Trophoblast cell (in vitro differentiated cells and primary cell): Measurements from ENCODE around the gene EFNA5.

Source experiments
- DNase-seq, 2 donors: peaks; one replicate each; pipeline ENCODE4 v3.0.0-alpha.2; 2016
- H2AFZ ChIP-seq: 2 replicates; pipeline ENCODE4 v1.6.1; 2013; ENCODE audit warnings: low read length, moderate library complexity, mild to moderate bottlenecking; ENCODE audit not compliant: insufficient read depth, poor library complexity
- H2AK5ac ChIP-seq: 2 replicates; pipeline ENCODE4 v1.6.1; 2013; ENCODE audit warnings: mild to moderate bottlenecking, low read length
- H2BK120ac ChIP-seq: 2 replicates; pipeline ENCODE4 v1.6.1; 2013; ENCODE audit warnings: low read length, mild to moderate bottlenecking, moderate library complexity; ENCODE audit not compliant: insufficient read depth, poor library complexity
- H2BK12ac ChIP-seq: 2 replicates; pipeline ENCODE4 v1.6.1; 2013; ENCODE audit warnings: mild to moderate bottlenecking, low read length, moderate library complexity
- H2BK5ac ChIP-seq: 2 replicates; pipeline ENCODE4 v1.6.1; 2013; ENCODE audit warnings: low read length, low read depth, moderate library complexity, mild to moderate bottlenecking; ENCODE audit not compliant: poor library complexity
- H3K14ac ChIP-seq: 2 replicates; pipeline ENCODE4 v1.6.1; 2013; ENCODE audit warnings: mild to moderate bottlenecking, low read length
- H3K18ac ChIP-seq: 2 replicates; pipeline ENCODE4 v1.6.1; 2013; ENCODE audit warnings: mild to moderate bottlenecking, low read length
- H3K23ac ChIP-seq: 2 replicates; pipeline ENCODE4 v1.6.1; 2013; ENCODE audit warnings: low read length
- H3K27ac ChIP-seq: 2 replicates; pipeline ENCODE4 v1.5.1; 2013; ENCODE audit warnings: low read depth, mild to moderate bottlenecking, inconsistent platforms, low read length, moderate library complexity
- H3K27me3 ChIP-seq: 2 replicates; pipeline ENCODE4 v1.6.1; 2013; ENCODE audit warnings: inconsistent platforms, mild to moderate bottlenecking, low read length, moderate library complexity; ENCODE audit not compliant: insufficient read depth
- H3K36me3 ChIP-seq, 2 experiments: 1 replicate in 1 of 2; 2 replicates in 1 of 2; pipeline ENCODE4 v1.6.1; 2013; ENCODE audit warnings: low read length in 2 of 2, mild to moderate bottlenecking in 2 of 2, moderate library complexity in 1 of 2; ENCODE audit not compliant: insufficient read depth in 2 of 2, control insufficient read depth in 1 of 2
- H3K4ac ChIP-seq: 2 replicates; pipeline ENCODE4 v1.6.1; 2013; ENCODE audit warnings: low read depth, mild to moderate bottlenecking, low read length, moderate library complexity
- H3K4me1 ChIP-seq, 2 experiments: 1 replicate in 1 of 2; 2 replicates in 1 of 2; pipeline ENCODE4 v1.6.1; 2013; ENCODE audit warnings: low read length in 2 of 2, mild to moderate bottlenecking in 2 of 2, moderate library complexity in 1 of 2; ENCODE audit not compliant: insufficient read depth in 2 of 2, control insufficient read depth in 1 of 2
- H3K4me2 ChIP-seq: 2 replicates; pipeline ENCODE4 v1.6.1; 2013; ENCODE audit warnings: inconsistent platforms, mild to moderate bottlenecking, low read length, moderate library complexity
- H3K4me3 ChIP-seq: 2 replicates; pipeline ENCODE4 v1.5.1; 2013; ENCODE audit warnings: mild to moderate bottlenecking, low read depth, low read length, inconsistent platforms
- H3K79me1 ChIP-seq: one replicate; pipeline ENCODE4 v1.6.1; 2013; ENCODE audit warnings: low read length
- H3K79me2 ChIP-seq: 2 replicates; pipeline ENCODE4 v1.6.1; 2013; ENCODE audit warnings: low read length, mild to moderate bottlenecking; ENCODE audit not compliant: control insufficient read depth, insufficient read depth, poor library complexity
- H3K9ac ChIP-seq: 2 replicates; pipeline ENCODE4 v1.6.1; 2013; ENCODE audit warnings: mild to moderate bottlenecking, low read length
- H3K9me3 ChIP-seq: 2 replicates; pipeline ENCODE4 v1.6.1; 2013; ENCODE audit warnings: low read depth, mild to moderate bottlenecking, control low read depth, inconsistent platforms, low read length; ENCODE audit not compliant: insufficient read depth
- H4K12ac ChIP-seq: 2 replicates; pipeline ENCODE4 v1.6.1; 2013; ENCODE audit warnings: low read depth, mild to moderate bottlenecking, low read length, moderate library complexity
- H4K8ac ChIP-seq: 2 replicates; pipeline ENCODE4 v1.6.1; 2013; ENCODE audit warnings: low read depth, mild to moderate bottlenecking, low read length, moderate library complexity
- H4K91ac ChIP-seq: one replicate; pipeline ENCODE4 v1.6.1; 2013; ENCODE audit warnings: low read depth, mild to moderate bottlenecking, low read length, moderate library complexity
- WGBS: extraction: QIAGEN DNeasy Blood & Tissue Kit; methylation state at CpG from one replicate; pipeline ENCODE4 v1.1.7; 2013; ENCODE audit warnings: missing lambda C conversion rate; ENCODE audit not compliant: insufficient read length, insufficient coverage; ENCODE audit errors: extremely low coverage; 5-methylcytosine and 5-hydroxymethylcytosine counted together

Gene EFNA5

GRCh38 chr5:107514305-107514704, 156.4 kb downstream of the EFNA5 start:
- Histone ChIP-seq H3K4me2 (no peak overlapping the region), H3K36me3 (no peaks in the 10 kb centered on the region), H2BK120ac (no peak overlapping the region), H3K27ac (no peak overlapping the region), H4K8ac (no peak overlapping the region), H3K4me3 (no peak overlapping the region), H2AFZ (no peak overlapping the region), H2BK12ac (no peak overlapping the region), H3K18ac (no peak overlapping the region), H2AK5ac (no peak overlapping the region), H3K79me2 (no peaks in the 10 kb centered on the region), H3K9ac (no peak overlapping the region), H2BK5ac (no peak overlapping the region), H3K9me3 (no peaks in the 10 kb centered on the region), H3K4ac (no peak overlapping the region), H3K4me1 (peaks cover 0 to 2% of the 10 kb centered on the region in 2 experiments), H3K14ac (no peak overlapping the region), H3K23ac (no peak overlapping the region), H3K27me3 (no peaks in the 10 kb centered on the region), H3K79me1 (no peaks in the 10 kb centered on the region), H4K12ac (no peak overlapping the region), H4K91ac (no peak overlapping the region)
- no peak for DNase-seq
- no CpG with 5 or more reads among the region's 2 CpGs for WGBS

- Histone ChIP-seq H4K91ac (no peak overlapping the region), H3K27ac (no peak overlapping the region), H3K4me2 (no peak overlapping the region), H2AFZ (no peak overlapping the region), H3K9me3 (no peaks in the 10 kb centered on the region), H3K9ac (no peak overlapping the region), H2BK12ac (no peak overlapping the region), H2BK5ac (no peak overlapping the region), H3K4ac (no peak overlapping the region), H2BK120ac (no peak overlapping the region), H3K4me1 (peaks cover 0 to 2% of the 10 kb centered on the region in 2 experiments), H4K8ac (no peak overlapping the region), H4K12ac (no peak overlapping the region), H3K14ac (no peak overlapping the region), H3K18ac (no peak overlapping the region), H3K79me2 (no peaks in the 10 kb centered on the region), H3K36me3 (no peaks in the 10 kb centered on the region), H2AK5ac (no peak overlapping the region), H3K23ac (no peak overlapping the region), H3K79me1 (no peaks in the 10 kb centered on the region), H3K4me3 (no peak overlapping the region), H3K27me3 (no peaks in the 10 kb centered on the region)
- no CpG with 5 or more reads among the region's 10 CpGs for whole genome bisulfite sequencing
- DNase-seq: no peak
Measured at GRCh38 chr5:107513337-107514085, 157.2 kb downstream of the EFNA5 start.

- Histone ChIP-seq H4K91ac (no peak overlapping the region), H3K18ac (no peak overlapping the region), H3K4me1 (peaks cover 0 to 2% of the 10 kb centered on the region in 2 experiments), H2AK5ac (no peak overlapping the region), H3K79me1 (no peaks in the 10 kb centered on the region), H2BK12ac (no peak overlapping the region), H3K4me3 (no peak overlapping the region), H3K9ac (no peak overlapping the region), H3K14ac (no peak overlapping the region), H3K23ac (no peak overlapping the region), H3K79me2 (no peaks in the 10 kb centered on the region), H3K36me3 (no peaks in the 10 kb centered on the region), H2BK120ac (no peak overlapping the region), H2BK5ac (no peak overlapping the region), H2AFZ (no peak overlapping the region), H3K9me3 (no peaks in the 10 kb centered on the region), H4K12ac (no peak overlapping the region), H4K8ac (no peak overlapping the region), H3K27ac (no peak overlapping the region), H3K27me3 (no peaks in the 10 kb centered on the region), H3K4ac (no peak overlapping the region), H3K4me2 (no peak overlapping the region)
- DNase-seq: no peak
- WGBS: no CpG with 5 or more reads among the region's 3 CpGs
Measured at GRCh38 chr5:107512029-107512428, 158.7 kb downstream of the EFNA5 start.

- Histone ChIP-seq H3K4me2 (no peak overlapping the region), H2AFZ (no peak overlapping the region), H3K79me2 (no peaks in the 10 kb centered on the region), H4K8ac (no peak overlapping the region), H4K91ac (no peak overlapping the region), H3K36me3 (no peaks in the 10 kb centered on the region), H2BK120ac (no peak overlapping the region), H3K4me3 (no peak overlapping the region), H3K23ac (peak overlapping the region; percentile 66), H4K12ac (no peak overlapping the region), H2BK5ac (no peak overlapping the region), H3K4ac (no peak overlapping the region), H3K79me1 (no peaks in the 10 kb centered on the region), H3K18ac (no peak overlapping the region), H3K9ac (no peak overlapping the region), H2AK5ac (no peak overlapping the region), H3K27me3 (no peaks in the 10 kb centered on the region), H3K4me1 (peaks cover 0 to 2% of the 10 kb centered on the region in 2 experiments), H3K9me3 (no peaks in the 10 kb centered on the region), H3K27ac (no peak overlapping the region), H2BK12ac (no peak overlapping the region), H3K14ac (no peak overlapping the region)
- DNase-seq: no peak
- WGBS: no CpG with 5 or more reads among the region's 3 CpGs
Measured at GRCh38 chr5:107510125-107510524, 160.6 kb downstream of the EFNA5 start.
